DND-41 (cell line): ENCODE data around the gene PLEKHG1.

Experiments used
- EZH2 ChIP-seq: IDR thresholded peaks from 3 replicates; pipeline ENCODE4 v1.6.1; 2012; ENCODE audit warnings: borderline replicate concordance, low read depth, mild to moderate bottlenecking, moderate library complexity, low read length, inconsistent platforms; ENCODE audit not compliant: severe bottlenecking
- TF ChIP-seq, protein P1 (sequence below): IDR thresholded peaks from 2 replicates; pipeline ENCODE4 v1.5.1; 2012; ENCODE audit warnings: borderline replicate concordance, low read length, moderate library complexity, mild to moderate bottlenecking; ENCODE audit not compliant: poor library complexity, severe bottlenecking; ENCODE audit errors: extremely low read depth

DNA sequence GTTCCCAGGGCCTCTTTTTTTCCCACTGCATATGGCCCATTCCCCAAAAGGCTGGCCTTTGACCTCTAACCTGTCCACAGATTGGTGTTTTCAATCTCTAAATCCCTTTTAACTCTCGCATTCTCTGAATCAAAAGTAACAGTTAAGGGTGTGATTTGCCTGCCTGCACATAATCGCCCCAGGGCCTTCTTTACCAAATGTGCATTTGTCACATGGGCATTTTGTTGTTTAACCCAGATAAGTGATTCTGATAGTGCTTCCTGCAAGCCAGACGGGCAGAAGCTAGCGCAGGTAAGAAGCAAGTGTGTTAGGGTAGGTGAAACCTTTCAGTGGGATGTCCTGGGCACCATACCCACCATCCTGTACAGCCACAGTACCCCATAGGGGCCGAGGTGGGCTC lies 49.4 kb upstream of the PLEKHG1 start:
- TF ChIP-seq, protein P1, sequence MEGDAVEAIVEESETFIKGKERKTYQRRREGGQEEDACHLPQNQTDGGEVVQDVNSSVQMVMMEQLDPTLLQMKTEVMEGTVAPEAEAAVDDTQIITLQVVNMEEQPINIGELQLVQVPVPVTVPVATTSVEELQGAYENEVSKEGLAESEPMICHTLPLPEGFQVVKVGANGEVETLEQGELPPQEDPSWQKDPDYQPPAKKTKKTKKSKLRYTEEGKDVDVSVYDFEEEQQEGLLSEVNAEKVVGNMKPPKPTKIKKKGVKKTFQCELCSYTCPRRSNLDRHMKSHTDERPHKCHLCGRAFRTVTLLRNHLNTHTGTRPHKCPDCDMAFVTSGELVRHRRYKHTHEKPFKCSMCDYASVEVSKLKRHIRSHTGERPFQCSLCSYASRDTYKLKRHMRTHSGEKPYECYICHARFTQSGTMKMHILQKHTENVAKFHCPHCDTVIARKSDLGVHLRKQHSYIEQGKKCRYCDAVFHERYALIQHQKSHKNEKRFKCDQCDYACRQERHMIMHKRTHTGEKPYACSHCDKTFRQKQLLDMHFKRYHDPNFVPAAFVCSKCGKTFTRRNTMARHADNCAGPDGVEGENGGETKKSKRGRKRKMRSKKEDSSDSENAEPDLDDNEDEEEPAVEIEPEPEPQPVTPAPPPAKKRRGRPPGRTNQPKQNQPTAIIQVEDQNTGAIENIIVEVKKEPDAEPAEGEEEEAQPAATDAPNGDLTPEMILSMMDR = no peak
- no peak for TF ChIP-seq EZH2
